Measurements from ENCODE around the gene PRMT1. TPM values are rescaled to one million over a fixed set of nuclear protein-coding genes. Genes with fewer than 3 reads are reported as not detected.

PRMT1 gene
- polyA plus RNA-seq, 2 of the 4 experiments (the other 2 are of a cell fraction), result 504 to 516 TPM

DNA sequence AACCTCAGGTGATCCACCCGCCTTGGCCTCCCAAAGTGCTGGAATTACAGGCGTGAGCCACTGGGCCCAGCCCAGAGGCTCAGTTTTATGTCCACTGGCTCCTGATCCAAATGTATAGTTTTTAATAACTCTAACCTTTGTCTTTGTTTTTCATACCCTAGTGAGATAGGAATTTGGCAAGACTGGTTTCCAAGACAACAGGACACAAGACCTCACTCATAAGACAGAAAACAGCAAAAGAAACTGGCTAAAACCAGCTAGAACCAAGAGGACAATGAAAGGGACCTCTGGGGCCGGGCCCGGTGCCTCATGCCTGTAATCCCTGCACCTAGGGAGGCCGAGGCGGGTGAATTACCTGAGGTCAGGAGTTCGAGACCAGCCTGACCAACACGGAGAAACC, 41.4 kb downstream of the PRMT1 start:
- ChIA-PET POLR2A (interaction anchor here (0.8 kb wide), 1 partner anchor 10 kb away, joined by 6 read pairs; no protein-coding TSS in a partner anchor), CTCF (interaction anchor here (0.9 to 4.5 kb wide), 16 partner anchors 9 to 172 kb away, joined by 3 to 29 read pairs (median 4); partner anchors contain the start of genes AP2A1 and FUZ)
- DNase-seq (ENCODE audit: low read depth in 1 of 2, low spot score in 1 of 2), result no peak
- 89% methylated on average over 8 of the region's 8 CpGs for WGBS (ENCODE audit: missing lambda C conversion rate)
- TF ChIP-seq, protein P1, sequence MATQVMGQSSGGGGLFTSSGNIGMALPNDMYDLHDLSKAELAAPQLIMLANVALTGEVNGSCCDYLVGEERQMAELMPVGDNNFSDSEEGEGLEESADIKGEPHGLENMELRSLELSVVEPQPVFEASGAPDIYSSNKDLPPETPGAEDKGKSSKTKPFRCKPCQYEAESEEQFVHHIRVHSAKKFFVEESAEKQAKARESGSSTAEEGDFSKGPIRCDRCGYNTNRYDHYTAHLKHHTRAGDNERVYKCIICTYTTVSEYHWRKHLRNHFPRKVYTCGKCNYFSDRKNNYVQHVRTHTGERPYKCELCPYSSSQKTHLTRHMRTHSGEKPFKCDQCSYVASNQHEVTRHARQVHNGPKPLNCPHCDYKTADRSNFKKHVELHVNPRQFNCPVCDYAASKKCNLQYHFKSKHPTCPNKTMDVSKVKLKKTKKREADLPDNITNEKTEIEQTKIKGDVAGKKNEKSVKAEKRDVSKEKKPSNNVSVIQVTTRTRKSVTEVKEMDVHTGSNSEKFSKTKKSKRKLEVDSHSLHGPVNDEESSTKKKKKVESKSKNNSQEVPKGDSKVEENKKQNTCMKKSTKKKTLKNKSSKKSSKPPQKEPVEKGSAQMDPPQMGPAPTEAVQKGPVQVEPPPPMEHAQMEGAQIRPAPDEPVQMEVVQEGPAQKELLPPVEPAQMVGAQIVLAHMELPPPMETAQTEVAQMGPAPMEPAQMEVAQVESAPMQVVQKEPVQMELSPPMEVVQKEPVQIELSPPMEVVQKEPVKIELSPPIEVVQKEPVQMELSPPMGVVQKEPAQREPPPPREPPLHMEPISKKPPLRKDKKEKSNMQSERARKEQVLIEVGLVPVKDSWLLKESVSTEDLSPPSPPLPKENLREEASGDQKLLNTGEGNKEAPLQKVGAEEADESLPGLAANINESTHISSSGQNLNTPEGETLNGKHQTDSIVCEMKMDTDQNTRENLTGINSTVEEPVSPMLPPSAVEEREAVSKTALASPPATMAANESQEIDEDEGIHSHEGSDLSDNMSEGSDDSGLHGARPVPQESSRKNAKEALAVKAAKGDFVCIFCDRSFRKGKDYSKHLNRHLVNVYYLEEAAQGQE (IDR thresholded peaks at IDR 0.05), result no peak
- TF ChIP-seq, protein P2, sequence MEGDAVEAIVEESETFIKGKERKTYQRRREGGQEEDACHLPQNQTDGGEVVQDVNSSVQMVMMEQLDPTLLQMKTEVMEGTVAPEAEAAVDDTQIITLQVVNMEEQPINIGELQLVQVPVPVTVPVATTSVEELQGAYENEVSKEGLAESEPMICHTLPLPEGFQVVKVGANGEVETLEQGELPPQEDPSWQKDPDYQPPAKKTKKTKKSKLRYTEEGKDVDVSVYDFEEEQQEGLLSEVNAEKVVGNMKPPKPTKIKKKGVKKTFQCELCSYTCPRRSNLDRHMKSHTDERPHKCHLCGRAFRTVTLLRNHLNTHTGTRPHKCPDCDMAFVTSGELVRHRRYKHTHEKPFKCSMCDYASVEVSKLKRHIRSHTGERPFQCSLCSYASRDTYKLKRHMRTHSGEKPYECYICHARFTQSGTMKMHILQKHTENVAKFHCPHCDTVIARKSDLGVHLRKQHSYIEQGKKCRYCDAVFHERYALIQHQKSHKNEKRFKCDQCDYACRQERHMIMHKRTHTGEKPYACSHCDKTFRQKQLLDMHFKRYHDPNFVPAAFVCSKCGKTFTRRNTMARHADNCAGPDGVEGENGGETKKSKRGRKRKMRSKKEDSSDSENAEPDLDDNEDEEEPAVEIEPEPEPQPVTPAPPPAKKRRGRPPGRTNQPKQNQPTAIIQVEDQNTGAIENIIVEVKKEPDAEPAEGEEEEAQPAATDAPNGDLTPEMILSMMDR (IDR thresholded peaks at IDR 0.05), result no peak
- TF ChIP-seq MYC (IDR thresholded peaks at IDR 0.05; ENCODE audit: borderline replicate concordance, low read length) (no peak), HDAC2 (IDR thresholded peaks at IDR 0.05) (no peak), ESRRA (IDR thresholded peaks at IDR 0.05; ENCODE audit: borderline replicate concordance, low read length) (no peak), JUN (IDR thresholded peaks at IDR 0.05) (no peak), KDM1A (IDR thresholded peaks at IDR 0.05; ENCODE audit: low read depth) (no peak), NFE2L2 (conservative IDR thresholded peaks at IDR 0.05; ENCODE audit: low read length) (no peak), HOXB5 (CRISPR knock-in tag; IDR thresholded peaks at IDR 0.05) (no peak), ZSCAN20 (CRISPR knock-in tag; IDR thresholded peaks at IDR 0.05) (no peak), SMC3 (IDR thresholded peaks at IDR 0.05) (no peak), NPAS2 (CRISPR knock-in tag; IDR thresholded peaks at IDR 0.05; ENCODE audit: borderline replicate concordance) (no peak), HOXB13 (CRISPR knock-in tag; IDR thresholded peaks at IDR 0.05; ENCODE audit: low read depth) (no peak), CBX2 (IDR thresholded peaks at IDR 0.05; ENCODE audit: borderline replicate concordance, low read depth) (no peak), RNF2 (IDR thresholded peaks at IDR 0.05; ENCODE audit: borderline replicate concordance, low read depth) (no peak), POLR2AphosphoS2 (conservative IDR thresholded peaks at IDR 0.05; ENCODE audit: low read length) (no peak)
- TF ChIP-seq, protein P3, sequence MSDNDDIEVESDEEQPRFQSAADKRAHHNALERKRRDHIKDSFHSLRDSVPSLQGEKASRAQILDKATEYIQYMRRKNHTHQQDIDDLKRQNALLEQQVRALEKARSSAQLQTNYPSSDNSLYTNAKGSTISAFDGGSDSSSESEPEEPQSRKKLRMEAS (IDR thresholded peaks at IDR 0.05), result no peak
- TF ChIP-seq, protein P4, sequence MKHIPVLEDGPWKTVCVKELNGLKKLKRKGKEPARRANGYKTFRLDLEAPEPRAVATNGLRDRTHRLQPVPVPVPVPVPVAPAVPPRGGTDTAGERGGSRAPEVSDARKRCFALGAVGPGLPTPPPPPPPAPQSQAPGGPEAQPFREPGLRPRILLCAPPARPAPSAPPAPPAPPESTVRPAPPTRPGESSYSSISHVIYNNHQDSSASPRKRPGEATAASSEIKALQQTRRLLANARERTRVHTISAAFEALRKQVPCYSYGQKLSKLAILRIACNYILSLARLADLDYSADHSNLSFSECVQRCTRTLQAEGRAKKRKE (CRISPR knock-in tag; IDR thresholded peaks at IDR 0.05; ENCODE audit: low read depth), result no peak
- Histone ChIP-seq H3K4me2 (no peak overlapping the region), H3K4me3 (no peak overlapping the region), H3K9me3 (no peaks in the 10 kb centered on the region), H3K4me1 (no peaks in the 10 kb centered on the region; the same call in 2 of the 3 replicates), H3K27ac (no peak overlapping the region)
- no peak for FAIRE-seq
- ATAC-seq, result no peak

DNA sequence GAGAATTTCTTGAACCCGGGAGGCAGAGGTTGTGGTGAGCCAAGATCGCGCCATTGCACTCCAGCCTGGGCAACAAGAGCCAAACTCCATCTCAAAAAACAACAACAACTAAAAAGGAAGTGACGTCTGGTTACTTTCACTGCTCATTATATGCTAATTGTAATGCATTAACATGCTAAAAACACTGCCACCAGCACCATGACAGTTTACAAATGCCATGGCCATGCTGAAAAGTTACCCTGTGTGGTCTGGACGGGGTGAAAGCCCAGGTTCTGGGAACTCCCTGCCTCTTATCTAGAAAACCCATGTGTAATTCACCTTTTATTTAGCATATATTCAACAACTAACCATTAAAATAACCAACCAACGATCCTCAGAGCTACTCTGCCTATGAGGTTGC, 41.9 kb downstream of the PRMT1 start:
- FAIRE-seq, result no peak
- Histone ChIP-seq H3K4me3 (no peak overlapping the region), H3K4me1 (peaks cover 4% of the 10 kb centered on the region), H3K4me2 (no peak overlapping the region), H3K9me3 (no peaks in the 10 kb centered on the region), H3K27ac (no peak overlapping the region)
- 80% methylated on average over 6 of the region's 6 CpGs for WGBS (ENCODE audit: missing lambda C conversion rate)
- ChIA-PET CTCF (interaction anchor here (0.5 to 4.5 kb wide), 9 partner anchors 12 to 420 kb away, joined by 3 to 29 read pairs (median 4); no protein-coding TSS in a partner anchor), POLR2A (interaction anchor here (0.8 kb wide), 1 partner anchor 9 kb away, joined by 6 read pairs; no protein-coding TSS in a partner anchor)
- no peak for ATAC-seq
- DNase-seq (ENCODE audit: low read depth in 1 of 2, low spot score in 1 of 2), result no peak
- TF ChIP-seq HDAC2 (IDR thresholded peaks at IDR 0.05), result no peak
- no peak for TF ChIP-seq CBX2 (IDR thresholded peaks at IDR 0.05; ENCODE audit: borderline replicate concordance, low read depth)
- TF ChIP-seq, protein P4 (CRISPR knock-in tag; IDR thresholded peaks at IDR 0.05; ENCODE audit: low read depth), result no peak
- no peak for TF ChIP-seq ZFP36 (IDR thresholded peaks at IDR 0.05; ENCODE audit: borderline replicate concordance, partially characterized antibody)
- no peak for TF ChIP-seq FOSL2 (IDR thresholded peaks at IDR 0.05)
- no peak for TF ChIP-seq FOSL2 (CRISPR knock-in tag; IDR thresholded peaks at IDR 0.05)
- no peak for TF ChIP-seq JUN (IDR thresholded peaks at IDR 0.05)
- no peak for TF ChIP-seq RAD21 (conservative IDR thresholded peaks at IDR 0.05 in 1 of 2, IDR thresholded peaks at IDR 0.05 in 1 of 2)
- no peak for TF ChIP-seq JUNB (IDR thresholded peaks at IDR 0.05)
- TF ChIP-seq, protein P3 (IDR thresholded peaks at IDR 0.05), result no peak
- TF ChIP-seq, protein P2 (IDR thresholded peaks at IDR 0.05), result no peak
- TF ChIP-seq, protein P5, sequence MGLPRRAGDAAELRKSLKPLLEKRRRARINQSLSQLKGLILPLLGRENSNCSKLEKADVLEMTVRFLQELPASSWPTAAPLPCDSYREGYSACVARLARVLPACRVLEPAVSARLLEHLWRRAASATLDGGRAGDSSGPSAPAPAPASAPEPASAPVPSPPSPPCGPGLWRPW (IDR thresholded peaks at IDR 0.05), result no peak

All from A549 (cell line).